GM19239 (cell line): Measurements from ENCODE around the gene LHPP.

Experiments
- DNase-seq: peaks from one replicate; pipeline ENCODE4 v3.0.0; 2011; ENCODE audit warnings: low spot score; ENCODE audit not compliant: insufficient read length
- FAIRE-seq: peaks from 2 replicates; lab custom pipeline; 2011; peaks lifted over from hg19 to GRCh38; lab: Jason Lieb, UNC

The LHPP gene

GRCh38 chr10:124532788-124533187, 71.2 kb downstream of the LHPP start:
- FAIRE-seq = no peak
- DNase-seq = no peak

- FAIRE-seq (no peak), DNase-seq (no peak)
Observed at GRCh38 chr10:124533266-124533665, 71.6 kb downstream of the LHPP start.

GRCh38 chr10:124534231-124534798, 72.7 kb downstream of the LHPP start:
- DNase-seq (peak; percentile 48), FAIRE-seq (peak; percentile 84)

GRCh38 chr10:124534826-124535601, 73.4 kb downstream of the LHPP start:
- DNase-seq = no peak

GRCh38 chr10:124535731-124536495, 74.3 kb downstream of the LHPP start:
- peak; percentile 35 for FAIRE-seq
- DNase-seq = no peak

More at GRCh38 chr10:124534826-124535601, 73.4 kb downstream of the LHPP start:
- FAIRE-seq = peak; percentile 79

GRCh38 chr10:124536496-124537050, 75.0 kb downstream of the LHPP start:
- no peak for FAIRE-seq
- no peak for DNase-seq

GRCh38 chr10:124537166-124537725, 75.6 kb downstream of the LHPP start:
- FAIRE-seq (no peak), DNase-seq (no peak)

GRCh38 chr10:124537891-124538290, 76.3 kb downstream of the LHPP start:
- FAIRE-seq (no peak), DNase-seq (no peak)

- FAIRE-seq (no peak), DNase-seq (no peak)
Observed at GRCh38 chr10:124538706-124539105, 77.1 kb downstream of the LHPP start.

GRCh38 chr10:124539935-124540641, 78.5 kb downstream of the LHPP start:
- peak; percentile 81 for FAIRE-seq
- peak; percentile 75 for DNase-seq

GRCh38 chr10:124541076-124541903, 79.7 kb downstream of the LHPP start:
- FAIRE-seq (no peak), DNase-seq (no peak)

- FAIRE-seq (no peak), DNase-seq (no peak)
Observed at GRCh38 chr10:124542336-124542735, 80.7 kb downstream of the LHPP start.

- DNase-seq = no peak
- no peak for FAIRE-seq
Observed at GRCh38 chr10:124543146-124543545, 81.5 kb downstream of the LHPP start.

GRCh38 chr10:124543971-124544370, 82.3 kb downstream of the LHPP start:
- FAIRE-seq = no peak
- no peak for DNase-seq

GRCh38 chr10:124544711-124545110, 83.1 kb downstream of the LHPP start:
- no peak for FAIRE-seq
- DNase-seq = no peak

GRCh38 chr10:124545351-124546054, 83.9 kb downstream of the LHPP start:
- FAIRE-seq (no peak), DNase-seq (no peak)

- DNase-seq (no peak), FAIRE-seq (no peak)
Observed at GRCh38 chr10:124546055-124546369, 84.4 kb downstream of the LHPP start.

- FAIRE-seq = no peak
Observed at GRCh38 chr10:124546957-124547646, 85.5 kb downstream of the LHPP start.

More at GRCh38 chr10:124546957-124547646, 85.5 kb downstream of the LHPP start:
- no peak for DNase-seq
